HepG2 (cell line): Measurements from ENCODE around the gene ITLN2.

Source experiments
- CBX1 ChIP-seq: IDR thresholded peaks from one replicate; pipeline ENCODE4 v1.6.1; 2016; ENCODE audit warnings: antibody characterized with exemption, low read depth
- CTCF ChIP-seq: sonication (generic); formaldehyde crosslinking; IDR thresholded peaks from 2 replicates; pipeline ENCODE4 v1.5.0; 2020; ENCODE audit warnings: mild to moderate bottlenecking, missing genetic modification reagents, moderate library complexity
- ETV5 ChIP-seq: IDR thresholded peaks from 2 replicates; pipeline ENCODE4 v1.6.1; 2018; ENCODE audit warnings: missing biosample characterization, missing genetic modification reagents, inconsistent platforms, borderline replicate concordance
- GABPB1 ChIP-seq: IDR thresholded peaks from 2 replicates; pipeline ENCODE4 v1.6.1; 2016; ENCODE audit warnings: mild to moderate bottlenecking, missing genetic modification reagents, moderate library complexity, missing compliant biosample characterization
- JUNB ChIP-seq: sonication (generic); formaldehyde crosslinking; IDR thresholded peaks from 2 replicates; pipeline ENCODE4 v1.8.0; 2022; ENCODE audit warnings: missing genetic modification reagents, mild to moderate bottlenecking, borderline replicate concordance
- MAFK ChIP-seq, 2 experiments: IDR thresholded peaks in 1 of 2; conservative IDR thresholded peaks in 1 of 2; 2 replicates each; pipeline ENCODE4 v1.6.1; 2011; ENCODE audit warnings: improper control_type of control experiment in 2 of 2, low read length in 2 of 2
- MYC ChIP-seq: sonication (generic); formaldehyde crosslinking; IDR thresholded peaks from 2 replicates; pipeline ENCODE4 v1.9.0; 2021; ENCODE audit warnings: missing genetic modification reagents, borderline replicate concordance
- POLR2A ChIP-seq, 2 experiments: IDR thresholded peaks; 2 replicates each; pipeline ENCODE4 v1.6.1; 2011; ENCODE audit warnings: low read depth in 2 of 2, low read length in 2 of 2, mild to moderate bottlenecking in 1 of 2, moderate library complexity in 1 of 2; ENCODE audit not compliant: insufficient read depth in 1 of 2
- TAF1 ChIP-seq: sonication (generic); formaldehyde crosslinking; IDR thresholded peaks from 2 replicates; pipeline ENCODE4 v1.4.0; 2020; ENCODE audit warnings: missing genetic modification reagents
- TBX2 ChIP-seq: sonication (generic); formaldehyde crosslinking; IDR thresholded peaks from 2 replicates; pipeline ENCODE4 v1.5.0; 2020; ENCODE audit warnings: missing genetic modification reagents, mild to moderate bottlenecking, borderline replicate concordance
- ZFP36 ChIP-seq: fragments of 150-350 bp; IDR thresholded peaks from 2 replicates; pipeline ENCODE4 v1.6.1; 2018; ENCODE audit warnings: borderline replicate concordance, low read length, low read depth; ENCODE audit not compliant: partially characterized antibody
- ZNF282 ChIP-seq: fragments of 450-650 bp; IDR thresholded peaks from 2 replicates; pipeline ENCODE4 v1.6.1; 2018; ENCODE audit not compliant: partially characterized antibody
- ZNF3 ChIP-seq: IDR thresholded peaks from 2 replicates; pipeline ENCODE4 v1.7.0; 2017; ENCODE audit warnings: inconsistent platforms
- ZNF530 ChIP-seq: sonication (generic); formaldehyde crosslinking; IDR thresholded peaks from 2 replicates; pipeline ENCODE4 v1.5.0; 2020; ENCODE audit warnings: low read depth, mild to moderate bottlenecking, missing genetic modification reagents

- no peak for TF ChIP-seq GABPB1 (CRISPR knock-in tag)
- TF ChIP-seq JUNB (CRISPR knock-in tag), result no peak
- TF ChIP-seq CBX1, result no peak
- no peak for TF ChIP-seq MYC (CRISPR knock-in tag)
- TF ChIP-seq TAF1 (CRISPR knock-in tag), result no peak
- no peak for TF ChIP-seq TBX2
- TF ChIP-seq ZNF530, result no peak
- TF ChIP-seq ETV5 (CRISPR knock-in tag), result no peak
- TF ChIP-seq ZNF282, result no peak
- no peak for TF ChIP-seq CTCF
- no peak for TF ChIP-seq MAFK (conservative IDR thresholded peaks at IDR 0.05 in 1 of 2, IDR thresholded peaks at IDR 0.05 in 1 of 2; ENCODE audit: low read length in 2 of 2)
- TF ChIP-seq ZFP36, result no peak
- TF ChIP-seq ZNF3 (CRISPR knock-in tag), result no peak
- no peak for TF ChIP-seq POLR2A (IDR thresholded peaks at IDR 0.05; ENCODE audit: insufficient read depth in 1 of 2, low read depth in 2 of 2, low read length in 2 of 2)
Observed at GRCh38 chr1:160907976-160908375, 46.6 kb downstream of the ITLN2 start.
